NB4 (cell line): ENCODE results near the gene GSS.

Experiments used
- DNase-seq: peaks from one replicate; pipeline ENCODE4 v3.0.0; 2010; ENCODE audit warnings: low read depth
- H3K4me3 ChIP-seq: one replicate; pipeline ENCODE4 v1.5.1; 2011; ENCODE audit warnings: mild to moderate bottlenecking, low read depth, low read length, moderate library complexity
- CTCF ChIP-seq: IDR thresholded peaks from one replicate; pipeline ENCODE4 v1.5.1; 2012; ENCODE audit warnings: low read depth, low read length
- MAX ChIP-seq: IDR thresholded peaks from 2 replicates; pipeline ENCODE4 v1.6.1; 2011; ENCODE audit warnings: low read depth, low read length
- MYC ChIP-seq: IDR thresholded peaks from 2 replicates; pipeline ENCODE4 v1.6.1; 2011; ENCODE audit warnings: low read depth, low read length
- POLR2A ChIP-seq: IDR thresholded peaks from 2 replicates; pipeline ENCODE4 v1.6.1; 2011; ENCODE audit warnings: mild to moderate bottlenecking; ENCODE audit not compliant: insufficient read length; ENCODE audit errors: extremely low read depth

GSS gene

GRCh38 chr20:34923414-34923813 lies 32.2 kb downstream of the GSS start:
- no peak overlapping the region for H3K4me3 ChIP-seq
- TF ChIP-seq POLR2A (no peak), MYC (no peak), MAX (no peak)
- DNase-seq = no peak

GRCh38 chr20:34922654-34923381 lies 32.8 kb downstream of the GSS start:
- no peak for DNase-seq
- no peak for TF ChIP-seq MAX
- no peak for TF ChIP-seq MYC
- no peak for TF ChIP-seq CTCF
- no peak for TF ChIP-seq POLR2A
- no peak overlapping the region for H3K4me3 ChIP-seq

- no peak for DNase-seq
- TF ChIP-seq MAX = no peak
- TF ChIP-seq CTCF = no peak
Observed at GRCh38 chr20:34921436-34921835, 34.2 kb downstream of the GSS start.

GRCh38 chr20:34920055-34920454 lies 35.6 kb downstream of the GSS start:
- no peak overlapping the region for H3K4me3 ChIP-seq
- no peak for DNase-seq
- TF ChIP-seq MYC = no peak
- TF ChIP-seq MAX = no peak
- no peak for TF ChIP-seq POLR2A
- TF ChIP-seq CTCF = no peak

More at GRCh38 chr20:34921436-34921835, 34.2 kb downstream of the GSS start:
- no peak overlapping the region for H3K4me3 ChIP-seq

- no peak overlapping the region for H3K4me3 ChIP-seq
- DNase-seq = no peak
- TF ChIP-seq MAX (no peak), CTCF (no peak), MYC (no peak), POLR2A (no peak)
Observed at GRCh38 chr20:34916774-34917354, 38.7 kb downstream of the GSS start.

GRCh38 chr20:34915749-34916455 lies 39.7 kb downstream of the GSS start:
- DNase-seq = no peak
- no peak for TF ChIP-seq MAX
- TF ChIP-seq MYC = no peak
- TF ChIP-seq CTCF = no peak
- no peak for TF ChIP-seq POLR2A
- no peak overlapping the region for H3K4me3 ChIP-seq
